ENCODE measurements around the gene GPX8.

Gene GPX8

DNA sequence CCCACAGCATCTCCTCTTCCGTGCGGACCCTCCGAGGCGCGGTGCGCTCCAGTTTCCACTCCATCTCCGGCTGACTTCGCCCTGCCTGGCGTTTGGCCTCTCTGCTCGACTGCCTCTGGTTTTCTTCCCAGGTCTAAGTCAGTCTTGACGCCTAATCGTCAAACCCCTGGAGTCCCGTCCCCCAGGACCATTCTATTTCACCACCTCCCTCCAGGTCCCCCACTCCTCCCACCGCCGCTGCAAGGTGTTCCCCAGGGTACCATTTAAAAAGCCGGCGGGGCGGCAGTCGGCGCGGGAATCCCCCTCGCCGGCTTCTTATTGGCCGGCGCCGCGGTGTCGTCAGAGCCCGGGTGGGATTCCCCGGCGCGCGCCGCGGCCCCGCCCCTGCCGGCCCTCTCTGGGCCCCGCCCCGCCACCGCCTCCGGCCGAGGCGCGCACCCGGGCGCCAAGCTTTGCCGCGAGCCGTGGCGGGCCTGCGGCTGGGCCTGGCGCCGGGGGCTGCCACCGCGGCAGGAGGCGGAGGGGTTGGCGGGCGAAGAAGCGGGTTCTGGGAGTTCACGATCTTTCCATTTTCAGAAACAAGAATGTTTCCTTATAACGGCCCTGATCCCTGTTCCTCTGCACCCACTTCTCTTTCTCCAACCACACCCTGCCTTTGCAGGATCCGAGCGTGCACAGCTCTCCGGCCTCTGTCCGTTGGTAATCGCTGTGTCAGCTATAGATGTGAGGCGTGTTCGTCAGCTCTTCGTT is 13.1 kb downstream of the GPX8 start, which contains the start of gene CDC20B:
Gene CDC20B (minus strand): TSS at position 241 of the 750 bp plus-strand sequence. CDS start 177 bp downstream, at position 64.
- DNase-seq (ENCODE audit: low spot score): peak; percentile 96

DNA sequence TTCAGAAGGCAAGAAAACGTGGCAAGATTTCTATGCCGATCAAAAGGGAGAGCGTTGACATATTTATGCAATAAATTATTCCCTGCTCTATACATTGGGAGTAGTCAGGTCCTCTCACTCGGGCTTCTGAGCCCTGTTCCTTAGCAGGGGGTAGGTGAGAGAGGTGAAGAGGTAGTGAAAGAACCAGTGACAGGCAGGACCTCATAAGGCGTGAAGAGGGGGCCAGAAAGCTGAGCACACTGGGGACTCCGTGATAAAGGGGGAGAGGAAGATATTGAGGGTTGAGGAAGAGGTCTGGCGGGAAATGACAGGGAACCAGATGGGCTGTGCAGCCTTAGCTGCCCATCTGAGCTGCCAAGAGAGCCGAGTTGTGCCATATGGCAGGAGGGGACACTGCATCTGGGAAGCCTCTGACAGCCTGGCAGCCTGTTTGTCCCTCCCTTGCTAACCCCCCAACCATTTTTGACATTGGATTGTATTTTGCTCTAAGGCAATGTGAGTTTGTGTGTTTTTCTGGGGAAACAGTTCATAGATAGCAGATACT is 13.8 kb downstream of the GPX8 start:
- peak; percentile 32 for DNase-seq (ENCODE audit: low spot score)

DNA sequence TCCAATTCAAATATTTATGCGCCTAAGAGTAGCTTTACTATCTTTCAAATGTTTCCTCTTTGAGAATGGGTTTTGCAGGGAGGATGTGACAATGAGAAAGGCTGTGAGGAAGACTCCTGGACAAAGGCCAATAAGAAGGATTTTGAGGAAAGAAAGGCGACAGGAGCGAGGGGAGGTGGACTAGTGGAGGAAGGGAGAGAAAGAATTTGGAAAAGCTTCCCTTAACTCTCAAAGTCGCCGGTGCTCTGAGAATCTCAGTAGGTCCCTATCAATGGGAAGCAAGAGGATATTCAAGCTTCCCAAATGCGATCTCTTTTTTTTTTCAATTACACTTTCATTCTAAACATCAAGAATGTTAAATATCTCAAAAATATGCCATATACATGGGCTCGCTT is 15.8 kb downstream of the GPX8 start:
- DNase-seq (ENCODE audit: low spot score): no peak

DNA sequence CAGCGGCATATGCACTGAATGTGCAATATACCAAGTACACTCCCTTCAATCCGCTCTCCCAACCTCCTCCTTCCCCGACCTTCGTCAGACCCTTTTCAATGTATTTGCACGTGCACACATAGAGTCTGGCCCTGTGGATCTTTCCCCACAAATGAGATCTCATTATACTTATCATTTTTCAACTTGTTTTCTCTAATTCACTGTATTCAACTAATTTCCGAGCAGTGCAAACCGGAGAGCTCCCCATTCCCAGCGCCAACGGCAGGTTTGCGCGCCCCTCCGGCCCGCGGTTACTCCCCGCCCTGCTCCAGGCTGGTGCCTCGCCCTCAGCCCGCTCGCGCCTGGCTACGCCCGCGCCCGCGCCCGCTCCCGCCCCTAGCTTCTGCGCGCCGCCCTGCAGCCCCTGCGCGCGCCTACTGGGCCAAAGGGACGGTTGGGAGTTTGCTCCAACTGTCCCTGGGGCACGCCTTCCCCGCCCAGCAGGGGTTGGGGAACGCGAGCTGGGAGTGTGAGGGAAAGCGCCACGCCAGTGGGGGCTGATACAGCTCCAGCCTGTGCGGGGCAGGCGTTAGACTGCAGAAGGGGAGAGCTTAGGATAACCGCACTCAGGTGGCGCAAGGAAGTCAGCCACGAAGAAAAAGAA is 16.3 kb downstream of the GPX8 start:
- DNase-seq (ENCODE audit: low spot score): peak; percentile 84

DNA sequence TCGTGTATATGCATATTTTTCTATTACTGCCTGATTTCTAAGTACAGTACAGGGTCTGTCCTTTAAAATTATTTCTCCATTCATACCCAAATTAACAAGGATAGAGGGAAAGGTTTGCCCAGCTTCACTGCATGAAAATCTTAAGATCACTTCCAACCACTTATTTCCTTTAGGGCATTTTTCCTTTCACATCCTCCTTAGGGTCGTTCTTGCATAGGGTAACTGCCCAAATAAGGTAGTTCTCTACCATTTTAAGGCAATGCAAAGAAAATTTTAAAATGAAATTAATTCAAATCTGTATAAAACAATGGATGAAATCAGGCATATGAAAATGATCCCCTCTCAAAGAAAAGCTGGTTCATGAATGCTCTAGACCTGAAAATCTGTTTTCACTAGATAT is 17.1 kb downstream of the GPX8 start:
- DNase-seq (ENCODE audit: low spot score): no peak

DNA sequence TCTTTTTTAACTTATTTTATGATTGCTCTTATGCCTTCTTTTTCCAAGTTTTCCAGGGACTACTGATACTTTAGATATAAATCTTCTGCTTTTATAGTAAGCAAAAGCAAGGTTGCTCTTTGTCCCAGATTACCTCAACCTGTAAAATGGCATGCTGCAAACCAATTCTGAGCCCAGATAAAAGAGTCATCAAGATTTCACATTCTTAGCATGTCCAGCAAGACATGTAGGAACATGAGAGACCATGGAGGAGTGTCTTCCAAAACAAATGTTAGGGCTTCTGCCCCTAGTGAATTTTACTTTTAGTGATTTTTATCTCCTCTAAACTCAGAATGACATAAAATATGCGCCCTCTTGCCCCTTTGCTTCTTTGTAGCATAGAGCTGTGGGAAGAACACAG is 20.0 kb downstream of the GPX8 start:
- no peak for DNase-seq (ENCODE audit: low spot score)

DNA sequence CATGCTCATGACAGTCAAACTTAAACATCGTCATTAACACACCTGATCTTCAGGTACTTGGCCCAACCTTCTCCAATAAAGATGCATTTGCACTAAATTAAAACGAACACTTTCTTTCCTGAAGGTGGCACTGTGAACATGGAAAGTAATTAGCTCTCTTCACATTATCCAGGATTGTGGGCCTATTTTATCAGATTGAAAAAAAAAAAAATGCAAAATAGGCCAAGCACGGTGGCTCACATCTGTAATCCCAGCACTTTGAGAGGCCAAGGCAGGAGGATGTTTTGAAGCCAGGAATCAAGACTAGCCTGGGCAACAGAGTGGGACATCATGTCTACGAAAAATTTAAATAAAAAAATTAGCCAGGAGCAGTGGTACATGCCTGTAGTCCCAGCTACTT is 27.4 kb downstream of the GPX8 start:
- peak; percentile 40 for DNase-seq (ENCODE audit: low spot score)

DNA sequence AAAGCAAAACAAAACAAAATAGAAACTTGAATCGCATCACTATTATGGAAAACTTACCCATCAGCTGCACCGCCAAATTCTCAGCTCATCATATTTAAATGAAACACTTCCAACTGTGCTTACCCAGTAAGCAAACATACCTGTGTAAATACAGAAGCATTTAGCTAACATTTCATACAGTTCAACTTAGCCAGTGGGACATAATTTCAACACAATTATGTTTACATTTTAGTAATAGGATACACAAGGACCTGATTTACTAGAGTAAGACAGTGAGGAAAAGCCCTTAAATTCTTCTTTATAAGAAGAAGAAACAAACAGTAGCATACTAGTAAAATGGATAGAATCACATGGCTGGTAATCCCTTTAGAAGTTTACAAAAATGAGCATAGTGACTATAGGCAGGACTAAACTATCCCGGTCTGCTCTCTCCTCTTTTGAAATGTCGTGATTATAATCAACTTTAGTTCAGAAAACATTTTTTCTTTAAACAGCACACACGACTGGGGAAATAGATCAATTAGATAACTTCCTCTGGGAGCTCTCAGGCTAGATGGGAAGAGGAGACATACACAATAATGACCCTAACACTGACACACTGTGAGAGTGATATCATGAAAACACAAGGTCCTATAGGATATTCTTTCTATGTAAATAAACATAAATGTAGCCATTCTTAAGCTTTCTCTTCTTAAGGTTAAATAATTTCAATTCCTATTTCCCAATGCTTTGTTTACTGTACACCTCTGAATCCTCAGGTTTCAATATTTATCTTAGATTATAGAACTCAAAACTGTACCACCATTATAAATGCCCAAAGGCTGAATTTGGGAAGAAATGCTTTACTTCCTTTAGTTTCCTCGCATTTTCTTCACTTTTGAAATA is 28.9 kb downstream of the GPX8 start:
- DNase-seq (ENCODE audit: low spot score): no peak

DNA sequence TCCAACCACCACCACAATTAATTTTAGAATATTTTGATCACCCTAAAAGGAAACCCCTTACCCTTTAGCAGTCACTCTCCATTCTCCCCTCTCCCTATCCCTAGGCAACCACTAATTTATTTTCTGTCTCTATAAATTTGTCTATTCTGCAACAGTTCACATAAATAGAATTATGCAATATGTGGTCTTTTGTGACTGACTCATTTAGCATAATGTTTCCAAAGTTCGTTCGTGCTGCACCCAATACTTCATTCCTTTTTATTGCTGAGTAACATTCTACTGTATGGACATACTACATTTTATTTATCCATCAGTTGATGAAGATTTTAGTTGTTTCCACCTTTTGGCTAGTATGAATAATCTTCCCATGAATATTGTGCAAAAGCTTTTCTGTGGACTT is 31.2 kb downstream of the GPX8 start:
- no peak for DNase-seq (ENCODE audit: low spot score)

DNA sequence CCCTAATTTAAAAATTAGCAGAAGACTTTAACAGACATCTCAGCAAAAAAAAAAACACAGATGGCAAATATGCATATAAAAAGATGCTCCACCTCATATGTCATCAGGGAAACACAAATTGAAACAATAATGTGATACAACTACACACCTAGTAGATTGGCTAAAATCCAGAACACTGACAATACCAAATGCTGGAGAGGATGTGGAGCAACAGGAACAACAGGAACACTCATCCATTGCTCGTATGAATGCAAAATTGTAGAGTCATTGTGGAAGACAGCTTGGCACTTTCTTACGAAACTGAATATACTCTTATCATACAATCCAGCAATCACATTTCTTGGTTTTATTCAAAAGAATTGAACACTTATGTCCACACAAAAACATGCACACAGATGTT is 45.0 kb downstream of the GPX8 start:
- DNase-seq (ENCODE audit: low spot score): no peak

DNA sequence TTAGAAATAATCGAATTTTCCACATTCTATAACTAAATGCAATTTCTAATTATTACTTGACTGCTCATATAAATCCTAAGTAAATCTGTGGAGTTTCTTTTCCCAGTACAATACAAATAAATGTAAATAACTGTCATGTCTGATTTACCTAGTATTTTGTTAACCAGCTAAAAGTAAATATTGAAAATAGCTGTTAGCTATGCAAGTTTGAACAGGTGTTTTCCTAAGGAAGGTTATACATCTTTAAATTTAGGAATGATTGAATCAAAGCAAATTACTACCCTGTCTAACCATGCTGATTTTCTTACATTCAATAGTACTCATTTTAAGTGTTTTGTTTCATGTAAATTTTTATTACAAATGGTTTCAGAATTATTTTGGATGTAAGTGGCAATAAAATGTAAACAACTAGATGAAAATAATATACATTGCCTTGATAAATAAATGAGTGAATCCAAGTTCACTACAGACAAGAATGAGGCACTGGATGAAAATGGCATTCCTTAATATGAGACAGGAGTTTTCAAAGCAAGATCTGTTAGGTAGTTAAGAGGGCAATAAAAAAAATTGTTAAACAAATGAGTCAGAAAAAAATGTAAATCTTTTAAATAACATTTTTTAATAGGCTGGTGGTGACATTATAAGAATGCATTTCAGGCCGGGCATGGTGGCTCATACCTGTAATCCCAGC is 51.4 kb downstream of the GPX8 start:
- no peak for DNase-seq (ENCODE audit: low spot score)
